ENCODE measurements around the gene NRXN3.

- TF ChIP-seq EZH2 (IDR thresholded peaks at IDR 0.05; ENCODE audit: low read length) (no peak), CTCF (optimal IDR thresholded peaks at IDR 0.05 in 1 of 3, IDR thresholded peaks at IDR 0.05 in 1 of 3, conservative IDR thresholded peaks at IDR 0.05 in 1 of 3; ENCODE audit: extremely low read depth in 1 of 3, insufficient read depth in 2 of 3, low read length in 3 of 3) (no peak)
These were observed 798.1 kb downstream of the NRXN3 start for GRCh38 chr14:78968265-78968664.
